SKM-1 treated with dmso at 0.1 percent for 144 hours (cell line): ENCODE results near the gene LRRC43.
"Not testable (repeated sequence)": the region's sequence is repeated elsewhere in the genome, so short reads cannot be mapped to it uniquely, and the experiment has no call there.

Experiments
- DNase-seq: peaks from one replicate; lab custom pipeline; 2025; ENCODE audit not compliant: unreplicated experiment; lab: John Stamatoyannopoulos, UW

Gene LRRC43

GRCh38 chr12:122190842-122191668 lies 8.1 kb downstream of the LRRC43 start:
- peak; percentile 1 for DNase-seq

DNA sequence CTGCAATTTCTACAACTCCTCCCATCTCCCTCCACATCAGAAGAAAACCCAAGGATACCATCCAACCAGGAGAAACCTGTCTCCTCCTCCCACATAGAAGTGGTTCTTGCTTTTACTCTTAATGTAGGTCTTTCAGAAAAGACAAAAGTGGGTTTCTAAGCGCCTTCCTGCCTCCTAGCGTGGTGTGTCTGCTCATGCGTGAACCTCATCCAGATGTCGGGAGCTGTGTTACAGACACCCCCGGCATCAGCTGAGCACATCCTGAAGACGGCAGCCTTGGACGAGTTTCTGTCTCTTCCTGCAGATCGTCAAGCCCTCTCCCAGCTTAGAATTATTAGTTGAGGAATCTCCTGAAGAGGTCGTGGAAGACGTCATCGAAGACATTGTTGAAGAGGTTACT lies 9.5 kb downstream of the LRRC43 start:
- no peak for DNase-seq

DNA sequence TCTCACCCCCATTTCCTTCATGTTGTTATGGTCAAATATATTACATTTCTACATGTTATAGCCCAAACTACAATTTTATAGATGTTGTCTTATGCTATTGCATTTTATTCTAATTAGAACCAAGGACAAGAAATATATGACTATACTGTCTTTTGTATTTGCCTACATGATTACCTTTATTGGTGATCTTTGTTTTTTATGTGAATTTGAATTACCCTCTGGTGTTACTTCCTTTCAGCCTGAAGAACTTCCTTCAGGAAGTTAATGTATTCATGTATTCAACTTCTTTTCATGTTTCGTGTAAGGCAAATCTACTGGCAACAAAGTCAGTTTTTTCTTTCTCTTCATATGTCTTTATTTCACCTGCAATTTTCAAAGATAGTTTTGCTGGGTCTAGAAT lies 11.9 kb downstream of the LRRC43 start:
- DNase-seq = no peak

DNA sequence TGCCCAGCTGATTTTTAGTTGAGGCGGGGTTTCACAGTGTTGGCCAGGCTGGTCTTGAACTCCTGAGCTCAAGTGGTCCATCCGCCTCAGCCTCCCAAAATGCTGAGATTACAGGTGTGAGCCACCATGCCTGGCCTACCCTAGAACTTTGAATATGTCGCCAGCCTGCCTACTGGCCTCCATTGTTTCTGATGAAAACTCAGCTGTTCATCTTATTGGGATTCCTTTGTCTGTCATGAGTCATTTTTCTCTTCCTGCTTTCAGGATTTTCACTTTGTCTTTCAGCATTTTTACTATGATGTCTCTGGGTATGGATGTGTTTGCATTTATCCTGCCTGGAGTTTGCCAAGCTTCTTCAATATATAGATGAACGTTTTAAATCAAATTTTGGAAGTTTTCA lies 12.5 kb downstream of the LRRC43 start:
- no peak for DNase-seq

DNA sequence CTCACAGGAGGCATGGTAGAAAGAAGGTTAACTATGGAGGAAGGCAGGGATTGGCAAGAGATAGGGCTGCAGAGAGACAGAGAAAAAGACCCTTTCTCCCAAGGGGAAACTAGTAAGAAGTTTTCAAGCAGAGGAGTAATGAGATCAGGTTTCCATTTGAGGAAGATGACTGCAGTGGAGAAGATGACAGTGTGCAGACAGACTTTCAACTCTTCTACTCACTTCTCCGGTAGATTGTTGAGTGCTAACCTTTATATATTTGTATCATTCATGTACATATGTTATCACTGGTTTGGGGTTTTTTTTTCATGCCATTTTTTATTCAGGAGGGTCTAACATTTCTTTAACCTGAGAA lies 14.7 kb downstream of the LRRC43 start:
- DNase-seq = no peak

DNA sequence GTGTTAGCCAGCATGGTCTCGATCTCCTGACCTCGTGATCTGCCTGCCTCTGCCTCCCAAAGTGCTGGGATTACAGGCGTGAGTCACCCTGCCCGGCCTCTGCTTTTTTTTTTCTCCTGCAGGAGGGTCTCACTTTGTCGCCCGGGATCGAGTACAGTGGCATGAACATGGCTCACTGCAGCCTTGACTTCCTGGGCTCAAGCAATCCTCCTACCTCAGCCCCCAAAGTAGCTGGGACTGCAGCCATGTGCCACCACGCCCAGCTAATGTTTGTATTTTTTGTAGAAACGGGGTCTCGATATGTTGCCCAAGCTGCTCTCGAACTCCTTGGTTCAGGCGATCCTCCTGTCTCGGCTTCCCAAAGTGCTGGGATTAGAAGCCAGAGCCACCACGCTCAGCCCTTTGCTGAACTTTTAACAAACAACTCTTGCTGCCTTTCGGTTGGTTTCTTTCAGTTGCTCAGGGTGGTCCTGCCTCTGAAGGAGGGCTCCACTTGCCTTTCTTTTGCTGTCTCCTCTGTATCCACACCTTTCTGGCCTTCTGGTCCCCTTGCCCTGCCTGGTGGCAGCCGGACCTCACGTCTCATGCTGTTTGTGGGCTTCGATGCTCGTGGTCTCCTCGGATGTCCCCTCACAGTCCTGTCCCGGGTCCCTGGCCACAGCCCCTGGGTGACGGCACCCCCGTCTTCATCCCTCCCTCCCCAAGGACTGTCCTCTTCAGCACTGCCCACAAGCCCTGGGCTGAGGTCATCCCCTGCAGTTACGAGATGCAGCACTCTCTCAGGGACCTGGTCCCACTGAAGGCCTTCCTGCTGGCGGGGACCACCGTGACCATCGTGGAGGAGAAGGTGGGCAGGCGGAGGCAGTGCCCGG lies 16.8 kb downstream of the LRRC43 start:
- no peak for DNase-seq

DNA sequence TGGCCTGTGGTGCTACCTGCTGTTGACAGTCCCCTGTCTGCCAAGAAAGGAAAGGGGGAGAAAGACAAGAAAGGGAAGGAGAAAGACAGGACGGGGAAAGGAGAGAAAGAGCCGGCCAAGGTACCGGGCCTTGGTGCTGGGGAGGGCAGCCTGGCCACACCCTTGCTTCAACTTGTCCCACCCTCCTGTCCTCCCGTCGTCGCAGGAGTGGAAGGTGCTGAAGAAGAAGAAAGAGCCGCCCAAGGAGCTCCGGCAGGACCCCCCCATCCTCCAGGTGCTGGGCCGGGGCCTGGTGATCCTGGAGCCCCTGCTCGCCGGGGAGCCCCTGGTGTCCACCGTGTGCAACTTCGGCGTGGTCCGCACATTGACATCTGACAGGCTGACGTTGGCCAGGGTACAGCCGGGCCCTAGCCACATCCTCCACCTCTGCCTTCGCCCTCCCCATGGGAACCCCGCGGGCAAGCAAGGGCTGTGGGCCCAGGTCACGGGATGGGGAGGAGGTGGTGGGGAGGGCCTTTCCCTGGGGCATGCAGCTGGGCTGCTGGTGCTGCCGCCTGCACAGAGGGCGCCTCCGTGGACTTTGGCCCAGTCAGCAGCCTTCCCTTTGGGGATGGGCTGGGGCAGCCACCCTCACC lies 17.7 kb downstream of the LRRC43 start:
- DNase-seq = no peak

DNA sequence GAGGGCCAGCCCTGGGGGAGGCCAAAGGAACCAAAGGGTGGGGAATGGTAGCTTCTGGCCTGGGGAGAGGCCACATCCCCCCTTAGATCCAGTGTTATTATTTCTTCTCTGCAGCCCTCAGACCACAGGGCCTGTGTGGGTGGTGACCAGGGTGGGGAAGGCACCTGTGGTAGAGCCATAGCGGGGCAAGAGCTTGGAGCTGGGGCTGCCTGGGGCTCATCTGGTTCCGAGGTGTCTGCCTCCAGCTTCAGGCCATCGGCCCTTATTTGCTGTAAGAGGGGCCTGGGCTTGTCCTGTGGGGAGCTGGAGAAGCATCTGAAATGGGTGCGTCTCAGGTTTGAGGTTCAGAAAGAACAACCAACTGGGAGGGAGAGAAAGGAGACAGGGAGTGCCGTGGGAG lies 18.5 kb downstream of the LRRC43 start:
- DNase-seq = no peak

GRCh38 chr12:122202017-122202416 lies 19.1 kb downstream of the LRRC43 start:
- DNase-seq = no peak

DNA sequence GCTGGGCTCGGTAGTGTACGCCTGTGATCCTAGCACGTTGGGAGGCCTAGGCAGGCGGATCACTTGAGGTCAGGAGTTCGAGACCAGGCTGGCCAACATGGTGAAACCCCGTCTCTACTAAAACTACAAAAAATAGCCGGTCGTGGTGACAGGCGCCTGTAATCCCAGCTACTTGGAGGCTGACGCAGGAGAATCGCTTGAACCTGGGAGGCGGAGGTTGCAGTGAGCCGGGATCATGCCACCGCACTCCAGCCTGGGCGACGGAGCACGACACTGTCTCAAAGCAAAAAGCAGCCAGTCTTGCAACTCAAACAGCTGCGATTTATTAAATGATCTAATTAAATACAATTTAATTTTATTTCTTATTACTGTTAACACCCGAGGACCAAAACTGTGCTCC lies 19.9 kb downstream of the LRRC43 start:
- DNase-seq = not testable (repeated sequence)

GRCh38 chr12:122203301-122204166 lies 20.6 kb downstream of the LRRC43 start, which contains the start of gene B3GNT4:
TSS of gene B3GNT4 (plus strand) at chr12:122203709. CDS start at chr12:122204619, 910 bp downstream.
- no peak for DNase-seq

DNA sequence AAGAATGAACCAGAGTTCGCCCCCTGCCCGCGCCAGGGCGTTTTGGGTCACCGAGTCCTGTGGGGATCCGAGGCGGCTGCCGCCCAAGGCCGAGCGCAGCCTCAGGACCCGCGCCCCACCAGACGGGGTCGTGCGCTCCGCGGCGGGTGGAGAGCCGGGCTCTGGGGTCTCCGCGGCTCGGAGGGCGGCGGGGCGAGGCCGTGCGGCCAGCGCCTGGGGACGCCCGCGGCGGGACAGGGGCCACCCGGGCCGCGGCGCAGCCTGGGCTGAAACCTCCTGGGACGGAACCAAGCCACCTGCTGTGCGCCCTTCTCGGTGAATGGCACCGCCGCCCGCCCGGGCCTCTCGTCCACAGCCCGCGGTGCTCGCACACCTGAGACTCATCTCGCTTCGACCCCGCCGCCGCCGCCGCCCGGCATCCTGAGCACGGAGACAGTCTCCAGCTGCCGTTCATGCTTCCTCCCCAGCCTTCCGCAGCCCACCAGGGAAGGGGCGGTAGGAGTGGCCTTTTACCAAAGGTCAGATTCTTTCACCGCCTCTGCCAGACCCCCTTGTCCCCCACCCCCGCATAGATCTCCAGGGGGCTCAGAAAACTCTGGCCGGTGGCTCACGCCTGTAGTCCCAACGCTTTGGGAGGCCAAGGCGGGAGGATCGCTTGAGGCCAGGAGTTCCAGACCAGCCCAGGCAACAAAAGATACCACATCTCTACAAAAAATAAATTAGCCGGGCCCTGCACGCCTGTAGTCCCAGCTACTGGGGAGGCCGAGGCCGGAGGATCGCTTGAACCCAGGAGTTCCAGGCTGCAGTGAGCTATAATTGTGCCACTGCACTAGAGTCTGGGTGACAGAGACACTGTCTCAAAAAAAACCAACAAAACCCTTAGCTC lies 21.5 kb downstream of the LRRC43 start:
- no peak for DNase-seq

DNA sequence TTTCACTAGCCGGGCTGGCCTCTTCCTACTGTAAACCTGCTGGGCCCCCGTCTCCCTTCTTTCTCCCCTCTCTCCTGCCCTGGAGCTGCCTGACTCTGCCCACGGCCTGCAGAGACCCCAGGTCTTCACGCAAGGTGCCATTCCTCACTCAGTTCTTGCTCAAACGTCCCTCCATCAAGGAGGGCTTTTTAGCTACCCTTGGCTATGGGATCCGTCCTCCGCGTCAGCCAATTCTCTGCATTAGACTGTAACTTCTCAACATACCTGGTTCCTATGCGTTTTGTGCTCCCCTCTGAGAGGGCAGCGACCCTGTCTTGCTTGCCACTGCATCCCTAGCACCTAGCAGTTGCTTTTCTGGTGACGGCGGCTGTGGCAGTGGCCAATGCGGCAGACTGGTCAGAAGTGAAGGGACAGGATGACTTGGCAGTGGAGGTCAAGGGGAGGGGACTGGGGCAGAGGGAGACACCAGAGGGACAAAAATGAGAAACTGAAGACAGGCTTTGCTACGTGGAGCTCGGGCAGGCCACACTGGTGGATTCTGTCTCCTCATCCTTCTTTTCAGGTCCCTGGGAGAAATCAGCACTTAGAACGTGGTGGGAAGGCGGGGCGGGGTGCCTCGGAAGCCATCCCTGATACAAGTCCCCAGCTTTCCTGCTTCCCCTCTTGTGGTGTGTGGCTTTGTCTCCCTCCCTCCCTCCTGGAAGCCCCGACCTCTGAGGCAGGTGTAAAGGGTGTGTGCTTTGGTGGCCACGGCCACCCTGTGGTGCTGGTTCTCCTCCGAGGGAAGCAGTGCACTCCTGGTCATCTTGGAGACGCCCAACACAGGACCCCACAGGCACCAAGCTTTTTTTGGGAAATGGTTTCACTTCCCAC lies 22.4 kb downstream of the LRRC43 start:
- DNase-seq = no peak

GRCh38 chr12:122206111-122206881 lies 23.4 kb downstream of the LRRC43 start:
- no peak for DNase-seq

DNA sequence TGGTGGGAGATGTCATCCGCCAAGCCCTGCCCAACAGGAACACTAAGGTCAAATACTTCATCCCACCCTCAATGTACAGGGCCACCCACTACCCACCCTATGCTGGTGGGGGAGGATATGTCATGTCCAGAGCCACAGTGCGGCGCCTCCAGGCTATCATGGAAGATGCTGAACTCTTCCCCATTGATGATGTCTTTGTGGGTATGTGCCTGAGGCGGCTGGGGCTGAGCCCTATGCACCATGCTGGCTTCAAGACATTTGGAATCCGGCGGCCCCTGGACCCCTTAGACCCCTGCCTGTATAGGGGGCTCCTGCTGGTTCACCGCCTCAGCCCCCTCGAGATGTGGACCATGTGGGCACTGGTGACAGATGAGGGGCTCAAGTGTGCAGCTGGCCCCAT lies 24.1 kb downstream of the LRRC43 start:
- DNase-seq = no peak

DNA sequence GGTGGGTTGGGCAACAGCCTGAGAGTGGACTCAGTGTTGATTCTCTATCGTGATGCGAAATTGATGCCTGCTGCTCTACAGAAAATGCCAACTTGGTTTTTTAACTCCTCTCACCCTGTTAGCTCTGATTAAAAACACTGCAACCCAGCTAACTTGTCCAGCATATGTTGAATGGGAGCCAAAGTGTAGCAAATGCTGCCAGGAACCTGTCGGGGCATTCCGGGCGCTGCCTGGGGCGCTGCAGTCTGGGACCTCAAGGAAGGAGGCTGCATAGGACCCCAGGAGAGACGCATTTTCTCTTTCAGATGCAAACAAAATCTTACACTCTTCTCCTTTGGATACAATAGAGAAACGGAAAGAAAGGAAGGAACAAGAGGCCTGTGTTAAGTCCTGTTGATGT lies 24.5 kb downstream of the LRRC43 start:
- DNase-seq = no peak

- no peak for DNase-seq
Measured at GRCh38 chr12:122208073-122208820, 25.3 kb downstream of the LRRC43 start.
